SJCRH30 (cell line): Measurements from ENCODE around the gene ADGRE2. TPM values are rescaled to one million over a fixed set of nuclear protein-coding genes. Genes with fewer than 3 reads are reported as not detected.

ENCODE experiments used
- DNase-seq, 2 experiments: peaks; one replicate each; pipeline ENCODE4 v3.0.0-alpha.2; 2015 to 2020
- H3K27ac ChIP-seq: fragments of 250-450 bp; sonication (Bioruptor Pico); 2 replicates; pipeline ENCODE4 v1.5.1; 2020; ENCODE audit warnings: mild to moderate bottlenecking, moderate library complexity
- H3K27me3 ChIP-seq: fragments of 250-450 bp; sonication (Bioruptor Pico); 2 replicates; pipeline ENCODE4 v1.5.1; 2020; ENCODE audit warnings: mild to moderate bottlenecking, moderate library complexity
- H3K36me3 ChIP-seq: fragments of 250-450 bp; sonication (Bioruptor Pico); 2 replicates; pipeline ENCODE4 v1.5.1; 2020; ENCODE audit warnings: mild to moderate bottlenecking, moderate library complexity
- H3K4me1 ChIP-seq: fragments of 250-450 bp; sonication (Bioruptor Pico); 2 replicates; pipeline ENCODE4 v1.5.1; 2020; ENCODE audit warnings: mild to moderate bottlenecking, moderate library complexity
- H3K4me3 ChIP-seq: fragments of 250-450 bp; sonication (Bioruptor Pico); 2 replicates; pipeline ENCODE4 v1.5.1; 2020; ENCODE audit warnings: mild to moderate bottlenecking, moderate library complexity
- H3K9me3 ChIP-seq: fragments of 250-450 bp; sonication (Bioruptor Pico); replicated peaks from 2 replicates; pipeline ENCODE4 v1.5.1; 2020; ENCODE audit warnings: mild to moderate bottlenecking, moderate library complexity
- total RNA-seq: library from RNA; depleted of rRNA; stranded (reverse); fragments of >200 nt; shearing (Covaris generic); gene quantifications from 2 replicates; pipeline ENCODE4 v1.2.3, GENCODE V29; 2014; rRNA removed

The ADGRE2 gene
- total RNA-seq, 1 experiment from 2014 or later, result 0.85 TPM

GRCh38 chr19:14689598-14690503 lies 88.5 kb downstream of the ADGRE2 start, which contains the start of gene ZNF333:
Gene ZNF333 (plus strand): TSS chr19:14690048. CDS start chr19:14693492, 3,444 bp downstream.
- H3K27me3 ChIP-seq, result no peaks in the 10 kb centered on the region
- no peaks in the 10 kb centered on the region for H3K9me3 ChIP-seq
- H3K4me1 ChIP-seq, result no peaks in the 10 kb centered on the region
- peak within 1 kb of the TSS; percentile 95 for H3K4me3 ChIP-seq
- peak; percentile 99 to 100 for DNase-seq
- no peaks in the 10 kb centered on the region for H3K36me3 ChIP-seq
- peak within 1 kb of the TSS; percentile 87 for H3K27ac ChIP-seq

DNA sequence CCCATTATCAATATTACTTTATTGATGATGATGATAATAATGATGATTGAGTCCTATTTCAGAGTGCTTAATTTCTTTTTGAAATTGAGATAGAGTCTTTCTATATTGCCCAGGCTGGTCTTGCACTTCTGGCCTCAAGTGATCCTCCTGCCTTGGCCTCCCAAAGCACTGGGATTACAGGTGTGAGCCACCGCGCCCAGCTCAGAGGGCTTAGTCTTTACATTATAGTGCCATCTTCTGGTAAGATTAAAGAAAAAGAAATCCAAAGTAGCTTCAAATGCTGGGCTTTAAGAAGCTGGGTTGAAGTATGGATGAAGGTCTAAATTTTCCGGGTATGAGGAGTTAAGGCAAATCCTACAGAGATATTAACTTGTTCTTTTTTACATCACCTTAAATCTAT lies 91.9 kb downstream of the ADGRE2 start:
- Histone ChIP-seq H3K9me3 (no peaks in the 10 kb centered on the region), H3K36me3 (no peaks in the 10 kb centered on the region), H3K4me1 (no peaks in the 10 kb centered on the region), H3K27me3 (no peaks in the 10 kb centered on the region), H3K4me3 (no peak overlapping the region), H3K27ac (no peak overlapping the region)
- peak; percentile 22 to 46 for DNase-seq

- H3K9me3 ChIP-seq, result no peaks in the 10 kb centered on the region
- H3K36me3 ChIP-seq, result no peaks in the 10 kb centered on the region
- H3K27ac ChIP-seq, result no peak overlapping the region
- no peak for DNase-seq
- H3K27me3 ChIP-seq, result no peaks in the 10 kb centered on the region
- no peak overlapping the region for H3K4me3 ChIP-seq
- H3K4me1 ChIP-seq, result no peaks in the 10 kb centered on the region
Measured at GRCh38 chr19:14683439-14683838, 94.9 kb downstream of the ADGRE2 start.

Other genes with a start within 250 kb of the ADGRE2 start
- gene TECR, start 249.0 kb downstream of the ADGRE2 start, total RNA-seq, result 188 and 189 TPM in 2 replicates
- gene NDUFB7, start 206.5 kb downstream of the ADGRE2 start, total RNA-seq, result 240 and 323 TPM in 2 replicates
- gene CLEC17A, start 195.5 kb downstream of the ADGRE2 start, total RNA-seq, result 0.04 TPM in 1 of 2 replicates, not detected in the other
- gene ADGRE3, start 103.7 kb downstream of the ADGRE2 start, total RNA-seq, result not detected in 2 replicates
- gene ZNF333, start 88.5 kb downstream of the ADGRE2 start, total RNA-seq, result 13.0 and 14.4 TPM in 2 replicates
- not detected in 2 replicates for gene OR7A5, start 56.6 kb upstream of the ADGRE2 start, total RNA-seq
- gene OR7C1, start 56.6 kb upstream of the ADGRE2 start, total RNA-seq, result 0.02 TPM in 1 of 2 replicates, not detected in the other
- not detected in 2 replicates for gene OR7A10, start 70.4 kb upstream of the ADGRE2 start, total RNA-seq
- not detected in 2 replicates for gene OR7A17, start 107.6 kb upstream of the ADGRE2 start, total RNA-seq
- not detected in 2 replicates for gene OR7C2, start 162.9 kb upstream of the ADGRE2 start, total RNA-seq
- gene SLC1A6, start 201.3 kb upstream of the ADGRE2 start, total RNA-seq, result not detected in 2 replicates